HepG2 (cell line): ENCODE data around the gene SYPL1. TPM values are rescaled to one million over a fixed set of nuclear protein-coding genes. Genes with fewer than 3 reads are reported as not detected.

Source experiments
- ARNTL ChIP-seq: sonication (generic); formaldehyde crosslinking; IDR thresholded peaks from 2 replicates; pipeline ENCODE4 v1.4.0; 2020; ENCODE audit warnings: mild to moderate bottlenecking, missing genetic modification reagents
- EEA1 ChIP-seq: sonication (generic); formaldehyde crosslinking; IDR thresholded peaks from 2 replicates; pipeline ENCODE4 v1.5.1; 2020; ENCODE audit warnings: mild to moderate bottlenecking, missing genetic modification reagents, borderline replicate concordance
- ERF ChIP-seq: IDR thresholded peaks from 2 replicates; pipeline ENCODE4 v1.6.1; 2018; ENCODE audit warnings: missing biosample characterization, missing genetic modification reagents
- IRF2 ChIP-seq: IDR thresholded peaks from 2 replicates; pipeline ENCODE4 v1.6.1; 2018; ENCODE audit warnings: missing genetic modification reagents, missing compliant biosample characterization
- KAT2B ChIP-seq: fragments of 150-350 bp; IDR thresholded peaks from 2 replicates; pipeline ENCODE4 v1.6.1; 2014; ENCODE audit warnings: low read depth, low read length, borderline replicate concordance
- KLF9 ChIP-seq: IDR thresholded peaks from 2 replicates; pipeline ENCODE4 v1.6.1; 2016; ENCODE audit warnings: low read depth
- MEIS2 ChIP-seq: sonication (generic); formaldehyde crosslinking; IDR thresholded peaks from 2 replicates; pipeline ENCODE4 v1.9.0; 2021; ENCODE audit warnings: mild to moderate bottlenecking, missing genetic modification reagents
- MXD4 ChIP-seq: IDR thresholded peaks from 2 replicates; pipeline ENCODE4 v1.6.1; 2016; ENCODE audit warnings: mild to moderate bottlenecking, missing biosample characterization, missing genetic modification reagents
- NFE2L2 ChIP-seq: fragments of 150-350 bp; IDR thresholded peaks from 2 replicates; pipeline ENCODE4 v1.6.1; 2014; ENCODE audit warnings: low read length
- NR1H2 ChIP-seq: sonication (generic); formaldehyde crosslinking; IDR thresholded peaks from 2 replicates; pipeline ENCODE4 v1.8.1; 2022; ENCODE audit warnings: low read depth, missing genetic modification reagents, borderline replicate concordance
- ONECUT2 ChIP-seq: sonication (generic); formaldehyde crosslinking; IDR thresholded peaks from 2 replicates; pipeline ENCODE4 v1.4.0; 2020; ENCODE audit warnings: missing genetic modification reagents
- PLRG1 ChIP-seq: fragments of 450-650 bp; conservative IDR thresholded peaks from 2 replicates; pipeline ENCODE4 v1.6.1; 2016
- RBFOX2 ChIP-seq: fragments of 200-400 bp; formaldehyde crosslinking; IDR thresholded peaks from 2 replicates; pipeline ENCODE4 v1.6.1; 2017; ENCODE audit warnings: low read depth, mild to moderate bottlenecking, low read length
- SKI ChIP-seq: fragments of 450-650 bp; IDR thresholded peaks from one replicate; pipeline ENCODE4 v1.6.1; 2018; ENCODE audit warnings: mild to moderate bottlenecking; ENCODE audit not compliant: partially characterized antibody
- SOX6 ChIP-seq, 2 experiments: fragments of 450-650 bp in 1 of 2; sonication (generic) in 1 of 2; formaldehyde crosslinking in 1 of 2; IDR thresholded peaks; 2 replicates each; pipeline versions ENCODE4 v1.4.0 to v1.6.1; 2017 to 2020; ENCODE audit warnings: antibody characterized with exemption in 1 of 2, mild to moderate bottlenecking in 1 of 2, missing genetic modification reagents in 1 of 2
- U2AF1 ChIP-seq: fragments of 200-400 bp; formaldehyde crosslinking; optimal IDR thresholded peaks from 2 replicates; pipeline ENCODE3; 2017; ENCODE audit warnings: mild to moderate bottlenecking, low read depth, low read length
- ZBTB7B ChIP-seq: sonication (generic); formaldehyde crosslinking; IDR thresholded peaks from 2 replicates; pipeline ENCODE4 v1.4.0; 2020; ENCODE audit warnings: missing genetic modification reagents
- ZMYM4 ChIP-seq: sonication (generic); formaldehyde crosslinking; IDR thresholded peaks from 2 replicates; pipeline ENCODE4 v1.8.1; 2023; ENCODE audit warnings: mild to moderate bottlenecking, missing genetic modification reagents
- ZNF205 ChIP-seq: IDR thresholded peaks from 2 replicates; pipeline ENCODE4 v1.6.1; 2018; ENCODE audit warnings: missing biosample characterization, missing genetic modification reagents
- ZNF331 ChIP-seq: sonication (generic); formaldehyde crosslinking; IDR thresholded peaks from 2 replicates; pipeline ENCODE4 v1.4.0; 2020; ENCODE audit warnings: missing genetic modification reagents
- ZNF333 ChIP-seq: sonication (generic); formaldehyde crosslinking; IDR thresholded peaks from 2 replicates; pipeline ENCODE4 v1.4.0; 2020; ENCODE audit warnings: mild to moderate bottlenecking, missing genetic modification reagents, borderline replicate concordance
- ZNF44 ChIP-seq: sonication (generic); formaldehyde crosslinking; IDR thresholded peaks from 2 replicates; pipeline ENCODE4 v1.5.1; 2020; ENCODE audit warnings: mild to moderate bottlenecking, missing genetic modification reagents
- ZNF446 ChIP-seq: sonication (generic); formaldehyde crosslinking; IDR thresholded peaks from 2 replicates; pipeline ENCODE4 v1.5.0; 2020; ENCODE audit warnings: mild to moderate bottlenecking, missing genetic modification reagents
- ZNF558 ChIP-seq: sonication (generic); formaldehyde crosslinking; IDR thresholded peaks from 2 replicates; pipeline ENCODE4 v1.9.0; 2022; ENCODE audit warnings: mild to moderate bottlenecking, missing genetic modification reagents, borderline replicate concordance
- ZNF670 ChIP-seq: sonication (generic); formaldehyde crosslinking; IDR thresholded peaks from 2 replicates; pipeline ENCODE4 v1.8.0; 2022; ENCODE audit warnings: mild to moderate bottlenecking, missing genetic modification reagents, borderline replicate concordance
- ZNF746 ChIP-seq: sonication (generic); formaldehyde crosslinking; IDR thresholded peaks from 2 replicates; pipeline ENCODE4 v1.8.0; 2022; ENCODE audit warnings: mild to moderate bottlenecking, missing genetic modification reagents
- ZNF768 ChIP-seq: sonication (generic); formaldehyde crosslinking; IDR thresholded peaks from 2 replicates; pipeline ENCODE4 v1.4.0; 2020; ENCODE audit warnings: missing genetic modification reagents
- ZNF891 ChIP-seq: sonication (generic); formaldehyde crosslinking; IDR thresholded peaks from 2 replicates; pipeline ENCODE4 v1.5.0; 2020; ENCODE audit warnings: mild to moderate bottlenecking, missing genetic modification reagents
- polyA plus RNA-seq, 8 experiments: library from polyadenylated mRNA; depleted of rRNA in 3 of 8; stranded (reverse) in 7 of 8; unstranded in 1 of 8; fragments of >200 nt; fragmentation: Illumina TruSeq in 4 of 8; extraction: Trizol in 4 of 8; gene quantifications; 2 replicates each; pipeline versions ENCODE4 v1.2.1 to v1.2.3, GENCODE V29; 2011 to 2016; ENCODE audit warnings: low read depth in 4 of 8, missing spikeins in 1 of 8, mixed read lengths in 1 of 8; ENCODE audit not compliant: insufficient read depth in 1 of 8
- total RNA-seq, 5 experiments: library from RNA; depleted of rRNA; stranded (reverse); fragments of >200 nt; fragmentation: Illumina TruSeq; extraction: Trizol; gene quantifications; 2 replicates each; pipeline ENCODE4 v1.2.3, GENCODE V29; 2016; ENCODE audit warnings: low read depth in 1 of 5
- TF ChIP-seq, protein P1 (sequence below): sonication (generic); formaldehyde crosslinking; conservative IDR thresholded peaks from 2 replicates; pipeline ENCODE4 v1.4.0; 2020; ENCODE audit warnings: missing genetic modification reagents
- TF ChIP-seq, protein P2 (sequence below): sonication (generic); formaldehyde crosslinking; IDR thresholded peaks from 2 replicates; pipeline ENCODE4 v1.5.0; 2020; ENCODE audit warnings: missing genetic modification reagents, mild to moderate bottlenecking, borderline replicate concordance
- TF ChIP-seq, protein P3 (sequence below): sonication (generic); formaldehyde crosslinking; IDR thresholded peaks from 2 replicates; pipeline ENCODE4 v1.8.0; 2022; ENCODE audit warnings: missing genetic modification reagents, low read depth, mild to moderate bottlenecking, borderline replicate concordance

SYPL1 gene
- total and polyA plus RNA-seq, 2 of the 13 experiments (the other 11 are each of a cell fraction or from before 2014, with no cell fraction given) = 27.5 to 40.2 TPM

GRCh38 chr7:106112118-106112971 lies at the start of gene SYPL1 (continued):
- TF ChIP-seq U2AF1 = no peak
- TF ChIP-seq ZNF746 (CRISPR knock-in tag) = 0 out of 2 replicates have a peak, but pooled peaks have one; percentile 20
- TF ChIP-seq ERF = peak; percentile 74
- TF ChIP-seq MEIS2 = peak; percentile 15; the same call in 1 of the 2 replicates
- TF ChIP-seq ZNF891 (CRISPR knock-in tag) = peak; percentile 15; the same call in 1 of the 2 replicates
- no peak for TF ChIP-seq NR1H2 (CRISPR knock-in tag)
- no peak for TF ChIP-seq KAT2B
- TF ChIP-seq ONECUT2 (CRISPR knock-in tag) = no peak
- TF ChIP-seq, protein P1, sequence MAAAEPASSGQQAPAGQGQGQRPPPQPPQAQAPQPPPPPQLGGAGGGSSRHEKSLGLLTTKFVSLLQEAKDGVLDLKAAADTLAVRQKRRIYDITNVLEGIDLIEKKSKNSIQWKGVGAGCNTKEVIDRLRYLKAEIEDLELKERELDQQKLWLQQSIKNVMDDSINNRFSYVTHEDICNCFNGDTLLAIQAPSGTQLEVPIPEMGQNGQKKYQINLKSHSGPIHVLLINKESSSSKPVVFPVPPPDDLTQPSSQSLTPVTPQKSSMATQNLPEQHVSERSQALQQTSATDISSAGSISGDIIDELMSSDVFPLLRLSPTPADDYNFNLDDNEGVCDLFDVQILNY = no peak
- TF ChIP-seq SOX6 (IDR thresholded peaks at IDR 0.05) = no peak
- TF ChIP-seq SOX6 (CRISPR knock-in tag; IDR thresholded peaks at IDR 0.05) = peak; percentile 37
- 0 out of 2 replicates have a peak, but pooled peaks have one; percentile 22 for TF ChIP-seq ZNF333 (CRISPR knock-in tag)
- TF ChIP-seq ZNF205 = peak; percentile 68; the same call in 1 of the 2 replicates
- TF ChIP-seq ARNTL (CRISPR knock-in tag) = peak; percentile 56; the same call in 1 of the 2 replicates
- TF ChIP-seq ZNF670 (CRISPR knock-in tag) = 0 out of 2 replicates have a peak, but pooled peaks have one; percentile 56
- peak; percentile 39; the same call in 1 of the 2 replicates for TF ChIP-seq ZNF331 (CRISPR knock-in tag)
- TF ChIP-seq, protein P2, sequence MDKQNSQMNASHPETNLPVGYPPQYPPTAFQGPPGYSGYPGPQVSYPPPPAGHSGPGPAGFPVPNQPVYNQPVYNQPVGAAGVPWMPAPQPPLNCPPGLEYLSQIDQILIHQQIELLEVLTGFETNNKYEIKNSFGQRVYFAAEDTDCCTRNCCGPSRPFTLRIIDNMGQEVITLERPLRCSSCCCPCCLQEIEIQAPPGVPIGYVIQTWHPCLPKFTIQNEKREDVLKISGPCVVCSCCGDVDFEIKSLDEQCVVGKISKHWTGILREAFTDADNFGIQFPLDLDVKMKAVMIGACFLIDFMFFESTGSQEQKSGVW = 0 out of 2 replicates have a peak, but pooled peaks have one; percentile 20
- TF ChIP-seq, protein P3, sequence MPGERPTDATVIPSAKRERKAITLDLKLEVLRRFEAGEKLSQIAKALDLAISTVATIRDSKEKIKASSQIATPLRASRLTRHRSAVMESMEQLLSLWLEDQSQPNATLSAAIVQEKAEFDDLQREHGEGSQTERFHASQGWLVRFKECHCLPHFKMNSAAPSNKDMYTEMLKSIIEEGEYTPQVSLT (CRISPR knock-in tag) = no peak
- TF ChIP-seq ZNF446 (CRISPR knock-in tag) = peak; percentile 10; the same call in 1 of the 2 replicates
- TF ChIP-seq RBFOX2 = peak; percentile 84
- TF ChIP-seq ZNF44 (CRISPR knock-in tag) = no peak
- TF ChIP-seq ZNF558 (CRISPR knock-in tag) = 0 out of 2 replicates have a peak, but pooled peaks have one; percentile 58
- TF ChIP-seq ZMYM4 (CRISPR knock-in tag) = peak; percentile 41
- 0 out of 2 replicates have a peak, but pooled peaks have one; percentile 39 for TF ChIP-seq MXD4 (CRISPR knock-in tag)
- TF ChIP-seq NFE2L2 = no peak
- TF ChIP-seq IRF2 (CRISPR knock-in tag) = peak; percentile 13
- TF ChIP-seq PLRG1 = no peak
- no peak for TF ChIP-seq ZNF768 (CRISPR knock-in tag)
- peak; percentile 70 for TF ChIP-seq ZBTB7B (CRISPR knock-in tag)
- peak; percentile 63; the same call in 1 of the 2 replicates for TF ChIP-seq KLF9 (CRISPR knock-in tag)
- 0 out of 2 replicates have a peak, but pooled peaks have one; percentile 16 for TF ChIP-seq EEA1 (CRISPR knock-in tag)
- peak; percentile 9 for TF ChIP-seq SKI
